ENCODE results near the gene ADD1.

ADD1 gene

DNA sequence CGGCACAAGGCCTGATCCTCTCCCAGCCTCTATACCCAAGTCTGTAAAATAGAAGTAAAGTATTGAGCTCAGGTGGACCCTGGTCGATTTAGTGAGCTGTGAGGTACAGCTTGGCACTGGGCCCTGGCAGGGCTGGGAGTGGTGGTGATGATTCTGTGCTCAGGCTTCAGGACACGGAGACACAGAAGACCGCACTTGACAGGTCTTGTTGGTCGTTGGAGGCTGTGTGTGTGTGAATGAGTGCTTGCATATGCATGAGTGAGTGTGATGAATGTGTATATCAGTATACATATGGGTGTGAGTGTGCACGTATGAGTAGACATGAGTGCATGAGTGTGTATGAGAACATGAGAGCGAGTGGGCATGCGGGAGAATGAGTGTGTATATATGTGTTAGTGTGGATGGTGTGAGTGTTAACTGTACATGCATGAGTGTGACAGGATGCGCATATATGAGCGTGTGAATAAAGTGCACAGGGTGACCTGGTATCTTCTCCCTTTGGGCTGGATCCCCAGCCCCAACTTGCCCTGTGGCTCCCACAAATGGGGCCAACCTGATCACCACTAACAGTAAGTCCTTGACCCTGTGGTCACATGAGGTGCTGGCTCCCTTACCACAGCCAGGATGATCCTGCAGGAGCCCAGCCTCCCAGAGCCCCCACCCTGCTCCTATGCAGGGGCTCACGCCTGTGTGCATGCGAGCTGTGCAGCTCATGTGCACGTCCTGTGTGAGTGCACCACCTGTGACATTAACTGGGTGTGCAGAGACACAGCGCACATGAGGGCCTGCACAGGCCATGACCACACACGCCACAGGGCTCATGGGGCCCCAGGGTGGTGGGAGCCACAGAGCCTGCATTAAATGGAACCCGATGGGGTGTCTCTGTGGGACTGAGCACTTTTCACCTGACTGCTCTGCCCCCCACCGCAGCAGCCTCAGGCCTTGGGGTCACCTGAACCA is 29.9 kb upstream of the ADD1 start:
- FAIRE-seq: no peak
- TF ChIP-seq, protein P1, sequence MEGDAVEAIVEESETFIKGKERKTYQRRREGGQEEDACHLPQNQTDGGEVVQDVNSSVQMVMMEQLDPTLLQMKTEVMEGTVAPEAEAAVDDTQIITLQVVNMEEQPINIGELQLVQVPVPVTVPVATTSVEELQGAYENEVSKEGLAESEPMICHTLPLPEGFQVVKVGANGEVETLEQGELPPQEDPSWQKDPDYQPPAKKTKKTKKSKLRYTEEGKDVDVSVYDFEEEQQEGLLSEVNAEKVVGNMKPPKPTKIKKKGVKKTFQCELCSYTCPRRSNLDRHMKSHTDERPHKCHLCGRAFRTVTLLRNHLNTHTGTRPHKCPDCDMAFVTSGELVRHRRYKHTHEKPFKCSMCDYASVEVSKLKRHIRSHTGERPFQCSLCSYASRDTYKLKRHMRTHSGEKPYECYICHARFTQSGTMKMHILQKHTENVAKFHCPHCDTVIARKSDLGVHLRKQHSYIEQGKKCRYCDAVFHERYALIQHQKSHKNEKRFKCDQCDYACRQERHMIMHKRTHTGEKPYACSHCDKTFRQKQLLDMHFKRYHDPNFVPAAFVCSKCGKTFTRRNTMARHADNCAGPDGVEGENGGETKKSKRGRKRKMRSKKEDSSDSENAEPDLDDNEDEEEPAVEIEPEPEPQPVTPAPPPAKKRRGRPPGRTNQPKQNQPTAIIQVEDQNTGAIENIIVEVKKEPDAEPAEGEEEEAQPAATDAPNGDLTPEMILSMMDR (IDR thresholded peaks at IDR 0.05; ENCODE audit: insufficient read depth, missing control alignments): no peak
- no peak for DNase-seq (ENCODE audit: insufficient read length, low spot score)

DNA sequence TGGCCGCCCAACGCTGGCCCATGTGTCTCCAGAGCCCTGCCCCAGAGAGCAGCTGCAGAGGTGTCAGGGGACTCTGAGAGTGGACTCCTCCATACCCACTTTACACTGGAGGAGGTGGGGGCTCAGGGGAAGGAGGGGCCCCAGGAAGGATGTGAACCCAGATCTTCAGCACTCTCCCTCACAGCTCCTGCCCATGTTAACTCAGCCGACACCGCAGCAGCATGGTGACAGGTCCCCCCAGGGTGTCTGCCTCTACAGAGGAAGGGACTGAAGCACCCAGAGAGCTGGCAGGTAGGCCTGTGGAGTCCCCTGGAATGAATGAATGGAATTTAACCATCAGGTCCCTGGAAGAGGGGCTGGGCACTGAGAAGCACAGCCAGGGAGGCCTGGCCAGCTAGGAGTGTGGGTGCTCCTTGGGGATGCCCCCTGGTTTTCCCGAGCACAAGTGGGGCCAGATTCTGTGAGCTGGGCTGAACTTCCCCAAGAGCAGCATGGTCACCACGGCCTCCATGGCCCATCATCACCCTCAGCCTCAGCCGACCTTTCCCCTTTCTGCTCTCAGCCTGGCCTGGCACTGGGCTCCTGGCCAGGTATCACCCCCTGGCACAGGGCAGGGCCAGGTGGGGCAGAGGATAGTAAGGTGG is 28.9 kb upstream of the ADD1 start:
- TF ChIP-seq, protein P1 (IDR thresholded peaks at IDR 0.05; ENCODE audit: insufficient read depth, missing control alignments): no peak
- FAIRE-seq (no peak), DNase-seq (ENCODE audit: insufficient read length, low spot score) (no peak)

DNA sequence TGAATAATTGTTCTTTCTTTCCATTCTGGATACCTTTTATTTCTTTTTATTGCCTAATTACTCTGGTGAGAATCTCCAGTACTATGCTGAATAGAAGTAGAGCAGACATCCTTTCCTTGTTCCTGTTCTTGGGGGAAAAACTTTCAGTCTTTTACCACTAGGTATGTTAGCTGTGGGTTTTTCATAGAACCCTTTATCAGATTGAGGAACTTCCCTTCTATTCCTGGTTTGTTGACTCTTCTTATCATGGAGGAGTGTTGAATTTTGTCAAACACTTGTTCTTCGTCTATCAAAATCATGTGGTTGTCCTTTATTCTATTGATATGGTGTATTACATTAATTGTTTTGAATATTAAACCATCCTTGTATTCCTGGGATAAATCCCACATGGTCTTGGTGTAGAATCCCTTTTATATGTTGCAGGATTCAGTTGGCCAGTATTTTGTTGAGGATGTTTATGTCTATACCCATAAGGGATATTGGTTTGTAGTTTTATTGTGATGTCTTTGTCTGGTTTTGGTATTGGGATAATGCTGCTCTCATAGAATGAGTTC is 27.2 kb upstream of the ADD1 start:
- no peak for DNase-seq (ENCODE audit: insufficient read length, low spot score)
- TF ChIP-seq, protein P1 (IDR thresholded peaks at IDR 0.05; ENCODE audit: insufficient read depth, missing control alignments): no peak
- peak; percentile 53 for FAIRE-seq

DNA sequence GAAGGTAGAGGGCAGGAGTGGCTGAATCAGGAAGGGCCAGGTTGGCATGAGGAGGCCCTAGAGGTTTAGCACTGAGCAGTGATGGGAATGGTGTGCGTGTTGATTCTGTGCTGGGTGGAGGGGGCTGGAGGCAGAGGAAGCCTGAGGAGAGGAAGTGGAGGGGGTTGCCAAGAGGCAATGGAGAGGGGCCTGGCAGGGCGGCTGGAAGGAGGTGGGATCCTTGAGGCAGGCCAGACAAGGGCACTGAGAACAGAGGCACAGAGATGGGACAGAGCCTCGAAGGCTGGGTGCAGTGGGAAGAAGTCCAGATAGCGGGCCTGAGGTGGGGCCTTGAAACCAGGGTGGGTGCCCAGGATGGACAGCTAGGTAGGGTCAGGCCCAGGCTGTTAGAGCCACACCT is 26.5 kb upstream of the ADD1 start:
- TF ChIP-seq, protein P1 (IDR thresholded peaks at IDR 0.05; ENCODE audit: insufficient read depth, missing control alignments): no peak
- DNase-seq (ENCODE audit: insufficient read length, low spot score): no peak
- no peak for FAIRE-seq

DNA sequence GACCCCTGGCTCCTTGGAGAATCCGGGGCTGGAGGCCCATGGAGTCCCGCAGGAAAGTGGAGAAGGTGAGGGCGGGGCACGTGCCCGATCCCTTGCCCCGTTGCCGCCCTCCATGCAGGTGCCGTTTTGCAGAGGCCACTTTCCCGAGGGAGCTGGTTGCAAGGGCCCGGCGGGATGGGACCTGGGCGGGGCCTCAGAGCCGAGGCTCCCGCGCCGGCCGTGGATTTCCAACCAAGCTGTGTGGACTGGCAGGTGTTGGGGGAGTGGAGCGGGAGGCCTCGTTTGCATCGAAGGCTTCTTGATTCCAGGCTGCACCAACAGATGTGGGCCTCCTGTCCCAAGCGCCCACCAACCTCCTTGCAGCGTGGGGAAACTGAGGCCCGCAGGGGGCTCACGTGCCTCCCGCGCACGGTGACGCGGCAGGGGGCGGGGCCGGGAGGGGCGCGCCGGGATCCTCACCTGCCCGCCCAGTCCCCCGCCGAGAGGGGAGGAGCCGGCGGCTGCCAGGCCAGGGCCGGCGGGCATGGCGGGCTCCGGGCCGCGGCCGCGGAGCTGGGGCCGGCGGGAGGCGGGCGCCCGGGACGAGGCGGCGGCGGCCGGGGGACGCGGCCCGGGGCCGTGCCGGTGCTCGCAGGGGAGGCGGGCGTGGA is 25.8 kb upstream of the ADD1 start:
- DNase-seq (ENCODE audit: insufficient read length, low spot score): peak; percentile 96
- FAIRE-seq: no peak
- TF ChIP-seq, protein P1 (IDR thresholded peaks at IDR 0.05; ENCODE audit: insufficient read depth, missing control alignments): no peak

DNA sequence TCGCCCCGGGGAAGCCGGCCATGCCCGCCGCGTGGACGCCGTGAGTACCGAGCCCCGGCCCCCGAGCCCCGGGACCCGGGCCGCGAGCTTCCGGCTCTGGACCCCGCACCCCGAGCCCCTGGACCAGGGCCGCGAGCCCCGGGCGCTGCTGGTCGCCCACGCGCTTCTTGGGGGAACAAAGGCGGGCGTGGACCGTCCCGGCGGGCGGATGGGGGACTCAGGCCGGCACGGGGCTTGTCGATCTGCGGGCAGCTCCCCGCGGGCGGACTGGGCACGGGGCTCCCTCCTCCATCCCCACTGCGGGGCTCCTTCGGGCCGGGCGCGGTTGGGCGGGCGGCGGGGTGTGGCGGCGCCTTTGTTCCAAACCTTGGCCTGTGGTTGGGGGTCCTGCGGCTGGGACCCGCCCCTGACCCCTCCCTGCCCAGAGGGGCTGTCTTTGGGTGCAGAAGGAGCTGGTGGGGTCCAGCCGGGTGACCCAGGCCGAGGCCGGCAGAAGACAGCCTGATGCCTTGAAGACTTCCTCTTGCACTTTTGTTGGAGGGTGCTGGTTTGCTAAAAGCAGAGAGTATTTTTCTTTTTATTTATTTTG is 25.2 kb upstream of the ADD1 start:
- no peak for DNase-seq (ENCODE audit: insufficient read length, low spot score)
- FAIRE-seq: no peak
- TF ChIP-seq, protein P1 (IDR thresholded peaks at IDR 0.05; ENCODE audit: insufficient read depth, missing control alignments): no peak
